ENCODE results near the gene ZRANB1. TPM values are rescaled to one million over a fixed set of nuclear protein-coding genes. Genes with fewer than 3 reads are reported as not detected.

ZRANB1 gene
- total RNA-seq, 1 donor from 2014 or later, result 17.7 TPM

DNA sequence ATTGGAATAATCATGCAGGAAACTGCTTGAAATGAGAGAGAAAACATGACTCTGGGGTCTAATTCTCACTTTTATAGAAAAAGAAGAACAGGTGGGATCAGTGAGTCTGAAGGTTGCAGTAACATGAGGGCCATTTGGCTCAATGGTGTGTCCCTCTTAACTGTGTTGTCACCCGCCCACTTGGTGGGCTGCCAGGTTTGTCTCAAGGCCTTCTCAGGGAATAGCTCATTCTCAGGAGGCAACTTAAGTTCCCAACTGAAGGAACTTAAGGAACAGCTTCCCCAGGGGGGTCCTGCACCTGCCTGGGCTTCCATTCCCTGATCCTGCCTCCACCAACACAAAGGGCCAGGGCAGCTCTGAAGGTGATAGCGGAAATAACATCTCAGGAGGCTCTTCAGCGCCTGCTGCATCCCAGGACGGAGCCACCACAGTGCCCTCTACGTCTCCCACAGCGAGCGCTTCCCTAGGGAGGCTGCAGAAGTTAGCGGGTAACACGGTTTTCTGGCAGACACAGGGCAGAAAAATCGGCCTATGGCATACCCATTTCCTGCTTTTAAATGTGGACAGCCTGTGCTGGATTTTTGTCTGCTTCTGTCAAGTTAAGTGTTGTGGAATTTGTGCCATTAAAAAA, 88.8 kb downstream of the ZRANB1 start:
- no peak for ATAC-seq (ENCODE audit: low read depth)
- no peak for TF ChIP-seq CTCF (IDR thresholded peaks at IDR 0.05)
- ChIA-PET CTCF (no interaction called here), POLR2A (interaction anchor here (0.7 kb wide), 1 partner anchor 349 kb away, joined by 5 read pairs; no protein-coding TSS in a partner anchor)
- Mint-ChIP-seq H3K27me3 (peaks cover 24% of the 10 kb centered on the region), H3K36me3 (ENCODE audit: low read depth) (no peaks in the 10 kb centered on the region), H3K4me1 (no peaks in the 10 kb centered on the region), H3K27ac (no peak overlapping the region), H3K4me3 (no peak overlapping the region), H3K9me3 (no peaks in the 10 kb centered on the region)
- DNase-seq, result no peak
- intact Hi-C loops (cut with micrococcal nuclease), result no loop called here

GRCh38 chr10:125032474-125033020, 90.6 kb downstream of the ZRANB1 start:
- no peak for TF ChIP-seq CTCF (IDR thresholded peaks at IDR 0.05)
- H3K27ac Mint-ChIP-seq, result no peak overlapping the region
- DNase-seq, result no peak
- POLR2A ChIA-PET, result no interaction called here
- no peaks in the 10 kb centered on the region for H3K4me1 Mint-ChIP-seq
- intact Hi-C loops (cut with micrococcal nuclease), result no loop called here
- no peaks in the 10 kb centered on the region for H3K36me3 Mint-ChIP-seq (ENCODE audit: low read depth)
- no peak for ATAC-seq (ENCODE audit: low read depth)
- peaks cover 32% of the 10 kb centered on the region for H3K27me3 Mint-ChIP-seq
- H3K9me3 Mint-ChIP-seq, result no peaks in the 10 kb centered on the region
- no peak overlapping the region for H3K4me3 Mint-ChIP-seq
- CTCF ChIA-PET, result no interaction called here

GRCh38 chr10:125033146-125033924, 91.4 kb downstream of the ZRANB1 start:
- TF ChIP-seq CTCF (IDR thresholded peaks at IDR 0.05), result no peak
- CTCF ChIA-PET, result no interaction called here
- no peaks in the 10 kb centered on the region for H3K4me1 Mint-ChIP-seq
- DNase-seq, result no peak
- H3K9me3 Mint-ChIP-seq, result no peaks in the 10 kb centered on the region
- intact Hi-C loops (cut with micrococcal nuclease), result no loop called here
- peaks cover 29% of the 10 kb centered on the region for H3K27me3 Mint-ChIP-seq
- H3K27ac Mint-ChIP-seq, result no peak overlapping the region
- POLR2A ChIA-PET, result no interaction called here
- ATAC-seq (ENCODE audit: low read depth), result no peak
- H3K4me3 Mint-ChIP-seq, result no peak overlapping the region
- no peaks in the 10 kb centered on the region for H3K36me3 Mint-ChIP-seq (ENCODE audit: low read depth)

DNA sequence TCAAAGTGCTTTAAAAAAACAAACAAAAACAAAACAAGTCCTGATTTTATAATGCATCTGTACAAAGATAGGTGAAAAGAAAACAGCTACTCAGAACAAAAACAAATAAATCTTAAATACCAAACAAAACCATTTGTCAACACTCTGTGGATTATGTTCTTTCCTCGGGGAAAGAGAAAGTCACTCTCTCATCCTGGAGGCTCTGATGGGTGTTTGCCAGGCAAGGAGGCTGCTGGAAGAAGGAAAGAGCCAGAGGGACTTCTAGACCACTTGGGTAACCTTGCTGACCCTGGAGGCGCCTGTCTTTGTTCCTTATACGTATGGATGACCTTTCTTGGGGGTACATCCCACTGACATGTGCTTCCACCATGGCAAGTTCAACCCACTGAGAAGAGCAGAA, 92.8 kb downstream of the ZRANB1 start:
- CTCF ChIA-PET, result no interaction called here
- intact Hi-C loops (cut with micrococcal nuclease), result no loop called here
- no peak for TF ChIP-seq CTCF (IDR thresholded peaks at IDR 0.05)
- no peaks in the 10 kb centered on the region for H3K36me3 Mint-ChIP-seq (ENCODE audit: low read depth)
- H3K4me1 Mint-ChIP-seq, result no peaks in the 10 kb centered on the region
- peaks cover 28% of the 10 kb centered on the region for H3K27me3 Mint-ChIP-seq
- POLR2A ChIA-PET, result no interaction called here
- H3K4me3 Mint-ChIP-seq, result no peak overlapping the region
- no peaks in the 10 kb centered on the region for H3K9me3 Mint-ChIP-seq
- H3K27ac Mint-ChIP-seq, result no peak overlapping the region
- no peak for ATAC-seq (ENCODE audit: low read depth)
- DNase-seq, result no peak

DNA sequence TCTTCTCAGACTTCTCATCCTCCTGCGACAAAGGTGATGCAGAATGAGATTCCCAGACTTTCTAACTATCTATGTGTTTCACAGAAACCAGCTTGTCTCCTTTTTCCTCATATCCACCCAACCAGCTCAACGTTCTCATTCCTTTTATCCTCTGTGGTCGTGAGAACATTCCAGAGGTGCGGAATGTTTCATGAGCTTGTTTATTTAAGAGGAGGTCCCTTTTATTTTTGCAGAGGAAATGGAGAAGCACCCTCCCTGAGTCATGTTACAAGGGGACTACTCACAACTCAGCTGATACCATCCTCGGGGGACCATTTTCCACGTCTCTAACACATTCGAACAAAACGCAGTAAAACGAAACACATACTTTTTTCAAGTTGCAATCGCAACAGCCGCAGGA, 93.2 kb downstream of the ZRANB1 start:
- ChIA-PET CTCF (no interaction called here), POLR2A (no interaction called here)
- DNase-seq (no peak), ATAC-seq (ENCODE audit: low read depth) (no peak)
- no peak for TF ChIP-seq CTCF (IDR thresholded peaks at IDR 0.05)
- peaks cover 28% of the 10 kb centered on the region for H3K27me3 Mint-ChIP-seq
- H3K4me1 Mint-ChIP-seq, result no peaks in the 10 kb centered on the region
- no peaks in the 10 kb centered on the region for H3K9me3 Mint-ChIP-seq
- no peak overlapping the region for H3K27ac Mint-ChIP-seq
- intact Hi-C loops (cut with micrococcal nuclease), result no loop called here
- no peak overlapping the region for H3K4me3 Mint-ChIP-seq
- no peaks in the 10 kb centered on the region for H3K36me3 Mint-ChIP-seq (ENCODE audit: low read depth)
